ENCODE results near the gene TSPAN33.
A peak's percentile ranks its signal among the peaks of the same experiment; 100 is the strongest.
"Not testable (repeated sequence)": the region's sequence is repeated elsewhere in the genome, so short reads cannot be mapped to it uniquely, and the experiment has no call there.

TSPAN33 gene

GRCh38 chr7:129205987-129206785, 61.7 kb downstream of the TSPAN33 start:
- no peak for DNase-seq (ENCODE audit: low read depth in 3 of 3)

- no peak for DNase-seq (ENCODE audit: low read depth in 3 of 3)
Observed at GRCh38 chr7:129208667-129209066, 64.2 kb downstream of the TSPAN33 start.

DNA sequence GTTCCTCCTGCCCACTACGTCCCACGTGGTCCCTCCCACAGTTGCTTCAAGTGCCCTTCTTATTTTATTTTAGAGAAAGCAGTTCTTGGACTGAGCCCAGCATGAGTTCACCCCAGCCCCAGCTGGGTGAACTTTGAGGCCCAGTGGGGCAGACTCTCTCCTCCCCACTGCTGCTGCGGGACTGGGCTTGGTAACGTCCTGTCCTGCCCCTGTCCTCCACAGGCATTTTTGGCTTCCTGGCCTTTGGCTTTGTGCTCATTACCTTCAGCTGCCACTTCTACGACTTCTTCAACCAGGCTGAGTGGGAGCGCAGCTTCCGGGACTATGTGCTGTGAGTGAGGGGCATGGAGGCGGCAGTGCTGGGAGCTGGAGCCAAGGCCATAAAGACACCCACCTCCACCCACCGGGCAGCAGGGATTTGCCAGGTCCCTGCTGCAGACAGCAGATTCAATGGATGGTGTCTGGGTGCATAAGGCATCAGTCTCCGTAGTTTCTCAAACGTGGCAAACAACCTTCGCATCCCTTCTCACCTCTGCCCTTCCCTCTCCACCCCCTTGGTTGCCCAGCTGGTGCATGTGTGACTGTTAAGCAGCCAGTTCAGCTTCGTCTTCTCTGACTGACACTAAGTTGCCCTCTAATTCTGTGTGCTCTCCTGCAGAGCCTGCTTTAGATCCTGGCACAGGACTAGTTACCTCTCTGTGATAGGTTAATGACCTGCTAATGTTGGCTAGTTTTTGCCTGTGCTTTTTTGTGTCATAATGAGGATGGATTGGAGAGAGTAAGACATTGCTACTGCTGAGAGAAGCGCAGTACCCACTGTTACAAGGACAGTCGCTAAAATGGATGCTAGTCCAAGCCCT, 64.8 kb downstream of the TSPAN33 start:
- DNase-seq (ENCODE audit: low read depth in 3 of 3), result no peak

GRCh38 chr7:129210256-129210988, 65.9 kb downstream of the TSPAN33 start:
- DNase-seq (ENCODE audit: low read depth in 3 of 3), result peak; percentile 23 to 51 (median 39)

- no peak for DNase-seq (ENCODE audit: low read depth in 3 of 3)
Observed at GRCh38 chr7:129210989-129211312, 66.4 kb downstream of the TSPAN33 start.

DNA sequence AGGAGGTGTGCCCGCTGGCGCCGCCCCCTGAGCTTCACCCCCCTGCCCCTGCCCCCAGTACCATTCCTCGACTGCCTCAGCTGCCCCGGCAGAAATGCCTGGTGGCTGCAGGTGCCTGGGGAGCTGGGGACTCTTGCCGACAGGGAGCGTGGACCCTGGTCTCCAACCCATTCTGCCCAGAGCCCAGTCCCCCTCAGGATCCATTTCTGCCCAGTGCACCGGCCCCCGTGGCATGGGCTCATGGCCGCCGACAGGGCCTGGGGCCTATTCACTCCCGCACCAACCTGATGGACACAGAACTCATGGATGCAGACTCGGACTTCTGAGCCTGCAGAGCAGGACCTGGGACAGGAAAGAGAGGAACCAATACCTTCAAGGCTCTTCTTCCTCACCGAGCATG, 67.6 kb downstream of the TSPAN33 start:
- no peak for DNase-seq (ENCODE audit: low read depth in 3 of 3)

DNA sequence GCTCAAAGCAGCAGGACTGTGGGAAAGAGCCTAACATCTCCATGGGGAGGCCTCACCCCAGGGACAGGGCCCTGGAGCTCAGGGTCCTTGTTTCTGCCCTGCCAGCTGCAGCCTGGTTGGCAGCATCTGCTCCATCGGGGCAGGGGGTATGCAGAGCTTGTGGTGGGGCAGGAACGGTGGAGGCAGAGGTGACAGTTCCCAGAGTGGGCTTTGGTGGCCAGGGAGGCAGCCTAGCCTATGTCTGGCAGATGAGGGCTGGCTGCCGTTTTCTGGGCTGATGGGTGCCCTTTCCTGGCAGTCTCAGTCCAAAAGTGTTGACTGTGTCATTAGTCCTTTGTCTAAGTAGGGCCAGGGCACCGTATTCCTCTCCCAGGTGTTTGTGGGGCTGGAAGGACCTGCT, 68.1 kb downstream of the TSPAN33 start:
- DNase-seq (ENCODE audit: low read depth in 3 of 3), result no peak

DNA sequence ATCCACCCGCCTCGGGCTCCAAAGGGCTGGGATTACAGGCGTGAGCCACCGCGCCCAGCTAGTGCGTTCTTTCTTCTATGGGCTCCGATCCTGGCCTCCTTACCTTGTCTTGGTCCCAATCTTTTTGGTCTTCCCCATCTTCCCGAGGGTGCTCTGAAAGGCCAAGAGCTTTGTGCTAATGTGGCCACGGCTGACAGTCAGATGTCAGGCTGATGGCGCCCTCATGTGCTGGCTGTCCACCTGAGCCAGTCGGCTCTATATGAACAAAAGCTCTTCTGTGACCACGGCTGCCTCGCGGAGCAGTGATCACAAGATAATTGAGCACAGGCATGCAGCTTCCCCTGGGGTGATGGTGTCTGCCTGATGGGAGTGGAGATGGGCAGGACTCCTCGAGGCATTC, 69.3 kb downstream of the TSPAN33 start:
- DNase-seq (ENCODE audit: low read depth in 3 of 3), result no peak

- not testable (repeated sequence) for DNase-seq (ENCODE audit: low read depth in 3 of 3)
Observed at GRCh38 chr7:129215691-129216090, 71.2 kb downstream of the TSPAN33 start.

- DNase-seq (ENCODE audit: low read depth in 3 of 3), result not testable (repeated sequence)
Observed at GRCh38 chr7:129216101-129216715, 71.7 kb downstream of the TSPAN33 start.

DNA sequence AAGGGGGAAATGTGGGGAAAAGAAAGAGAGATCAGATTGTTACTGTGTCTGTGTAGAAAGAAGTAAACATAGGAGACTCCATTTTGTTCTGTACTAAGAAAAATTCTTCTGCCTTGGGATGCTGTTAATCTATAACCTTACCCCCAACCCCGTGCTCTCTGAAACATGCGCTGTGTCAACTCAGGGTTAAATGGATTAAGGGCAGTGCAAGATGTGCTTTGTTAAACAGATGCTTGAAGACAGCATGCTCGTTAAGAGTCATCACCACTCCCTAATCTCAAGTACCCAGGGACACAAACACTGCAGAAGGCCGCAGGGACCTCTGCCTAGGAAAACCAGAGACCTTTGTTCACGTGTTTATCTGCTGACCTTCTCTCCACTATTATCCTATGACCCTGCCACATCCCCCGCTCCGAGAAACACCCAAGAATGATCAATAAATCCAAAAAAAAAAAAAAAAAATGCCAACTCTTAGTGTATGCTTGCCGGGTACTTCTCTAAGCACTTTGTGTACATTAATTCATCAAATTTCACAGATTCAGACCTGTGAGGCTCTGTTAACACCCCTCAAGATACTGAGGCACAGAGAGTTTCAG, 72.4 kb downstream of the TSPAN33 start:
- DNase-seq (ENCODE audit: low read depth in 3 of 3), result not testable (repeated sequence)

DNA sequence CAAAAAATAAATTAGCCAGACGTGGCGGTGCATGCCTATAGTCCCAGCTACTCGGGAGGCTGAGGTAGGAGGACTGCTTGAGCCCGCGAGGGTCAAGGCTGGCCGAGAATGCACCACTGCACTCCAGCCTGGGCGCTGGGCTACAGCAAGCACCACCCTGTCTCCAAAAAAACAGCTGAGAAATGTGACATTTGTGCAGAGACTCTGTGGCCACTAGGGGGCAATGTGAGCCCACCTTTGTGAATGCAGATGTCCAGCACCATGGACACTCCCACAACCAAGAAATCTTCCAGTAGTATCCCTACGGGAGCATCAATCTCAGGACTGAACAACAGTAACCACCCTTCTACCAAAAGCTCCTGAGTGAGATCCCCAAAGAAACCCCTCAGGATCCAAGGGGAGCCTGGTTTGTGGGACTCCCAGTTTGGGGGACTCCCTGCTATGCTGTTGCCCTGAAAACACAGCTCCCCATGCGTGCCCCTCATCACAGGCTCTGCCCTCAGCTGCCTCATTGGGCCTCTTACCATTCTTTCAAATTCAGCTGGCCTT, 74.1 kb downstream of the TSPAN33 start:
- DNase-seq (ENCODE audit: low read depth in 3 of 3), result peak; percentile 44 to 65 (median 58)

DNA sequence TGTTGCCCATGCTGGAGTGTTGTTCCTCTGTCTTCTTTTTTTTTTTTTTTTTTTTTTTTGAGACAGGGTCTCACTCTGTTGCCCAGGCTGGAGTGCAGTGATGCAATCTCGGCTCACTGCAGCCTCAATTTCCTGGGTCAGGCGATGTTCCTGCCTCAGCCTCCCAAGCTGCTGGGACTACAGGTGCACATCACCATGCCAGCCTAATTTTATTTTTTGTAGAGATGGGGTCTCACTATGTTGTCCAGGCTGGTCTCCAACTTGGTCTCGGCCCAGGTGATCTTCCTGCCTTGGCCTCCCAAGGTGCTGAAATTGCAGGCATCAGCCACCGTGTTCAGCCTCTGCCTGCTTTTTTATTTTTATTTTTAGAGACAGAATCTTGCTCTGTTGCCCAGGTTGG, 74.7 kb downstream of the TSPAN33 start:
- not testable (repeated sequence) for DNase-seq (ENCODE audit: low read depth in 3 of 3)

All from stimulated activated CD4-positive, alpha-beta T cell treated with anti-CD3 and anti-CD28 coated beads, TNF-alpha, amount 100 ng/mL, for 4 hours (primary cell).